Measurements from ENCODE around the gene TNIK.
"Not testable (repeated sequence)": the region's sequence is repeated elsewhere in the genome, so short reads cannot be mapped to it uniquely, and the experiment has no call there.

Gene TNIK

GRCh38 chr3:171121801-171122200 is 338.4 kb downstream of the TNIK start:
- TF ChIP-seq CTCF (IDR thresholded peaks at IDR 0.05; ENCODE audit: low read depth, low read length, poor library complexity, severe bottlenecking), result no peak
- TF ChIP-seq EZH2phosphoT487 (IDR thresholded peaks at IDR 0.05; ENCODE audit: borderline replicate concordance, low read length), result no peak
- Histone ChIP-seq H3K4me1 (ENCODE audit: control insufficient read depth, low read length) (no peaks in the 10 kb centered on the region), H4K20me1 (ENCODE audit: control insufficient read depth, insufficient read depth, low read depth, low read length) (no peaks in the 10 kb centered on the region), H3K4me3 (ENCODE audit: low read length) (no peak overlapping the region), H3K4me2 (ENCODE audit: low read length) (no peak overlapping the region), H3K36me3 (ENCODE audit: control insufficient read depth, low read length) (no peaks in the 10 kb centered on the region), H3K9me2 (replicated peaks; ENCODE audit: control insufficient read depth, low read length) (no peaks in the 10 kb centered on the region), H3K27ac (ENCODE audit: low read depth, low read length) (no peak overlapping the region), H3K79me2 (ENCODE audit: control insufficient read depth, low read length) (no peaks in the 10 kb centered on the region), H3K9me3 (ENCODE audit: control insufficient read depth, insufficient read depth, low read length) (no peaks in the 10 kb centered on the region), H3K27me3 (ENCODE audit: control insufficient read depth, low read length) (no peaks in the 10 kb centered on the region), H3F3A (ENCODE audit: control insufficient read depth, insufficient read depth) (no peaks in the 10 kb centered on the region)

- not testable (repeated sequence) for H3K9me3 ChIP-seq (ENCODE audit: control insufficient read depth, insufficient read depth, low read length); H3K4me3 ChIP-seq (ENCODE audit: low read length); H3K36me3 ChIP-seq (ENCODE audit: control insufficient read depth, low read length); H3K4me2 ChIP-seq (ENCODE audit: low read length); H3K27me3 ChIP-seq (ENCODE audit: control insufficient read depth, low read length); H3F3A ChIP-seq (ENCODE audit: control insufficient read depth, insufficient read depth); H4K20me1 ChIP-seq (ENCODE audit: control insufficient read depth, insufficient read depth, low read depth, low read length); H3K4me1 ChIP-seq (ENCODE audit: control insufficient read depth, low read length); H3K9me2 ChIP-seq (replicated peaks; ENCODE audit: control insufficient read depth, low read length); H3K79me2 ChIP-seq (ENCODE audit: control insufficient read depth, low read length); H3K27ac ChIP-seq (ENCODE audit: low read depth, low read length)
Measured at GRCh38 chr3:171119402-171119801, 340.8 kb downstream of the TNIK start.

DNA sequence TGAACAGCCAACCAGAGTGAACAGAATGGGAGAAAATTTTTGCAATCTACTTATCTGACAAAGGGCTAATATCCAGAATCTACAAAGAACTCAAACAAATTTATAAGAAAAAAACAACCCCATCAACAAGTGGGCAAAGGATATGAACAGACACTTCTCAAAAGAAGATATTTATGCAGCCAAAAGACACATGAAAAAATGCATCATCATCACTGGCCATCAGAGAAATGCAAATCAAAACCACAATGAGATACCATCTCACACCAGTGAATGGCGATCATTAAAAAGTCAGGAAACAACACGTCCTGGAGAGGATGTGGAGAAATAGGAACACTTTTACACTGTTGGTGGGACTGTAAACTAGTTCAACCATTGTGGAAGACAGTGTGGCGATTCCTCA is 341.2 kb downstream of the TNIK start:
- H4K20me1 ChIP-seq (ENCODE audit: control insufficient read depth, insufficient read depth, low read depth, low read length); H3K4me3 ChIP-seq (ENCODE audit: low read length); H3K9me3 ChIP-seq (ENCODE audit: control insufficient read depth, insufficient read depth, low read length); H3K9me2 ChIP-seq (replicated peaks; ENCODE audit: control insufficient read depth, low read length); H3K4me2 ChIP-seq (ENCODE audit: low read length); H3K27ac ChIP-seq (ENCODE audit: low read depth, low read length); H3K79me2 ChIP-seq (ENCODE audit: control insufficient read depth, low read length); H3F3A ChIP-seq (ENCODE audit: control insufficient read depth, insufficient read depth); H3K27me3 ChIP-seq (ENCODE audit: control insufficient read depth, low read length); H3K4me1 ChIP-seq (ENCODE audit: control insufficient read depth, low read length); H3K36me3 ChIP-seq (ENCODE audit: control insufficient read depth, low read length): not testable (repeated sequence)

GRCh38 chr3:171116824-171117395 is 343.3 kb downstream of the TNIK start:
- TF ChIP-seq CTCF (IDR thresholded peaks at IDR 0.05; ENCODE audit: low read depth, low read length, poor library complexity, severe bottlenecking) (no peak), EZH2phosphoT487 (IDR thresholded peaks at IDR 0.05; ENCODE audit: borderline replicate concordance, low read length) (no peak)
- no peak overlapping the region for H3K27ac ChIP-seq (ENCODE audit: low read depth, low read length)
- H3K9me2 ChIP-seq (replicated peaks; ENCODE audit: control insufficient read depth, low read length), result no peaks in the 10 kb centered on the region
- H3K27me3 ChIP-seq (ENCODE audit: control insufficient read depth, low read length), result no peaks in the 10 kb centered on the region
- H4K20me1 ChIP-seq (ENCODE audit: control insufficient read depth, insufficient read depth, low read depth, low read length), result no peaks in the 10 kb centered on the region
- no peaks in the 10 kb centered on the region for H3K36me3 ChIP-seq (ENCODE audit: control insufficient read depth, low read length)
- no peak overlapping the region for H3K4me3 ChIP-seq (ENCODE audit: low read length)
- H3K9me3 ChIP-seq (ENCODE audit: control insufficient read depth, insufficient read depth, low read length), result no peaks in the 10 kb centered on the region
- no peaks in the 10 kb centered on the region for H3F3A ChIP-seq (ENCODE audit: control insufficient read depth, insufficient read depth)
- H3K4me1 ChIP-seq (ENCODE audit: control insufficient read depth, low read length), result no peaks in the 10 kb centered on the region
- no peak overlapping the region for H3K4me2 ChIP-seq (ENCODE audit: low read length)
- no peaks in the 10 kb centered on the region for H3K79me2 ChIP-seq (ENCODE audit: control insufficient read depth, low read length)

All from DOHH2 (cell line).